GM12891 (cell line): ENCODE data around the gene WBP1L.

ENCODE experiments used
- POLR2A ChIP-seq: IDR thresholded peaks from 2 replicates; pipeline ENCODE4 v1.6.1; 2011; ENCODE audit warnings: low read depth, low read length, control low read depth
- POLR2AphosphoS5 ChIP-seq: IDR thresholded peaks from 2 replicates; pipeline ENCODE4 v1.6.1; 2011; ENCODE audit warnings: low read depth, low read length, control low read depth
- SPI1 ChIP-seq: IDR thresholded peaks from 2 replicates; pipeline ENCODE4 v1.6.1; 2011; ENCODE audit warnings: low read depth, low read length, control low read depth
- TAF1 ChIP-seq: IDR thresholded peaks from 2 replicates; pipeline ENCODE4 v1.6.1; 2011; ENCODE audit warnings: low read depth, low read length, control low read depth

DNA sequence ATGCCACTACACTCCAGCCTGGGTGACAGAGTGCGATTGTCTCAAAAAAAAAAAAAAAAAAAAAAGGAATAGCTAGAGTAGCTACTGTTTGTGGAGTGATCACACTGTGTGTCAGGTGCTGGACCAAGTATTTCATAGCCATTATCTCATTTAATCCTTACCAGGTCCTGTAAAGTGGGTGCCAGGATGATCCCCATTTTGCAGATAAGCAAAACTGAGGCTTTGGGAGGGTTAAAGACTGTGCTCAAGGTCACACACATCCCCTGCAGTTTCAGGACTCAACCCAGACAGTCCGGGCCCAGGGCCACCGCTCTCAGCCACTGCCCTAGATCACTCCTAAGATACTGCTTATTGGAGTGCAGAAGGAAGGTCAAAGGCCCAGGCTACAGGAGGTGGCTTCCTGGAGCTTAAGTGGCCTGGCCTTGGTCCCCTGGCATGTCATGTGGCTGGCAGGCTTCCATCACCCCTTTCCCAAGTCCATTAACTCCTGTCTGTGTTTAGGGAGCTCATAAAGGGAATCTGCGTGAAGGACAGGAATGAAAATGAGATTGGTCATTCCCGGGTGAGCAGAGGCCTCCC lies 12.4 kb upstream of the WBP1L start:
- no peak for TF ChIP-seq POLR2A
- TF ChIP-seq TAF1: no peak
- no peak for TF ChIP-seq SPI1
- TF ChIP-seq POLR2AphosphoS5: no peak
